ENCODE data around the gene PIRT. TPM values are rescaled to one million over a fixed set of nuclear protein-coding genes. Genes with fewer than 3 reads are reported as not detected.
"Not testable (repeated sequence)": the region's sequence is repeated elsewhere in the genome, so short reads cannot be mapped to it uniquely, and the experiment has no call there.

The PIRT gene
- polyA plus RNA-seq (2013, experiment 1 of 2): not detected
- not detected for polyA plus RNA-seq (2013, experiment 2 of 2)

- WGBS, 2 experiments (ENCODE audit: insufficient coverage in 2 of 2): 79 to 81% methylated on average over 8 of the region's 8 CpGs
- H3K4me3 ChIP-seq (ENCODE audit: extremely low read depth, insufficient read depth, low read length, poor library complexity, severe bottlenecking): no peak within 1 kb of the TSS
These were observed at the start of gene PIRT for GRCh38 chr17:10837921-10838320. Gene PIRT (minus strand): TSS chr17:10838087. CDS start chr17:10825645, 12,442 bp downstream.

GRCh38 chr17:10881959-10882358, 44.1 kb upstream of the PIRT start:
- no peak overlapping the region for H3K27ac ChIP-seq (ENCODE audit: low read depth, low read length, severe bottlenecking)
- H3K36me3 ChIP-seq (ENCODE audit: control insufficient read depth, insufficient read depth, low read length): no peaks in the 10 kb centered on the region
- H3K4me1 ChIP-seq (ENCODE audit: control insufficient read depth, insufficient read depth, low read length, poor library complexity, severe bottlenecking): no peaks in the 10 kb centered on the region
- WGBS, 2 experiments (ENCODE audit: insufficient coverage in 2 of 2): 34 to 44% methylated on average over 4 of the region's 4 CpGs
- no peaks in the 10 kb centered on the region for H3K9me3 ChIP-seq (ENCODE audit: control insufficient read depth, low read length)
- no peak overlapping the region for H3K4me3 ChIP-seq (ENCODE audit: extremely low read depth, insufficient read depth, low read length, poor library complexity, severe bottlenecking)

More at GRCh38 chr17:10837921-10838320, at the start of gene PIRT:
- Histone ChIP-seq H3K4me1 (ENCODE audit: control insufficient read depth, insufficient read depth, low read length, poor library complexity, severe bottlenecking) (no peaks in the 10 kb centered on the region), H3K36me3 (ENCODE audit: control insufficient read depth, insufficient read depth, low read length) (no peaks in the 10 kb centered on the region), H3K9me3 (ENCODE audit: control insufficient read depth, low read length) (no peaks in the 10 kb centered on the region), H3K27ac (ENCODE audit: low read depth, low read length, severe bottlenecking) (no peak within 1 kb of the TSS)

- no peaks in the 10 kb centered on the region for H3K4me1 ChIP-seq (ENCODE audit: control insufficient read depth, insufficient read depth, low read length, poor library complexity, severe bottlenecking)
- WGBS, 2 experiments (ENCODE audit: insufficient coverage in 2 of 2): 28 to 34% methylated on average over 3 to 5 of the region's 9 CpGs
- no peak overlapping the region for H3K4me3 ChIP-seq (ENCODE audit: extremely low read depth, insufficient read depth, low read length, poor library complexity, severe bottlenecking)
- H3K27ac ChIP-seq (ENCODE audit: low read depth, low read length, severe bottlenecking): no peak overlapping the region
- H3K36me3 ChIP-seq (ENCODE audit: control insufficient read depth, insufficient read depth, low read length): no peaks in the 10 kb centered on the region
- no peaks in the 10 kb centered on the region for H3K9me3 ChIP-seq (ENCODE audit: control insufficient read depth, low read length)
These were observed 41.4 kb upstream of the PIRT start for GRCh38 chr17:10879190-10879836.

GRCh38 chr17:10875984-10876555, 38.2 kb upstream of the PIRT start:
- Histone ChIP-seq H3K36me3 (ENCODE audit: control insufficient read depth, insufficient read depth, low read length) (no peaks in the 10 kb centered on the region), H3K4me3 (ENCODE audit: extremely low read depth, insufficient read depth, low read length, poor library complexity, severe bottlenecking) (no peak overlapping the region), H3K9me3 (ENCODE audit: control insufficient read depth, low read length) (no peaks in the 10 kb centered on the region), H3K27ac (ENCODE audit: low read depth, low read length, severe bottlenecking) (no peak overlapping the region), H3K4me1 (ENCODE audit: control insufficient read depth, insufficient read depth, low read length, poor library complexity, severe bottlenecking) (no peaks in the 10 kb centered on the region)
- 0 to 7% methylated on average over 5 to 7 of the region's 7 CpGs for WGBS, 2 experiments (ENCODE audit: insufficient coverage in 2 of 2)

GRCh38 chr17:10875430-10875851, 37.6 kb upstream of the PIRT start:
- H3K9me3 ChIP-seq (ENCODE audit: control insufficient read depth, low read length): no peaks in the 10 kb centered on the region
- 14 to 40% methylated on average over 6 to 7 of the region's 9 CpGs for WGBS, 2 experiments (ENCODE audit: insufficient coverage in 2 of 2)
- H3K4me1 ChIP-seq (ENCODE audit: control insufficient read depth, insufficient read depth, low read length, poor library complexity, severe bottlenecking): no peaks in the 10 kb centered on the region
- H3K27ac ChIP-seq (ENCODE audit: low read depth, low read length, severe bottlenecking): no peak overlapping the region
- no peak overlapping the region for H3K4me3 ChIP-seq (ENCODE audit: extremely low read depth, insufficient read depth, low read length, poor library complexity, severe bottlenecking)
- no peaks in the 10 kb centered on the region for H3K36me3 ChIP-seq (ENCODE audit: control insufficient read depth, insufficient read depth, low read length)

- no peaks in the 10 kb centered on the region for H3K4me1 ChIP-seq (ENCODE audit: control insufficient read depth, insufficient read depth, low read length, poor library complexity, severe bottlenecking)
- H3K4me3 ChIP-seq (ENCODE audit: extremely low read depth, insufficient read depth, low read length, poor library complexity, severe bottlenecking): no peak overlapping the region
- H3K27ac ChIP-seq (ENCODE audit: low read depth, low read length, severe bottlenecking): no peak overlapping the region
- no peaks in the 10 kb centered on the region for H3K36me3 ChIP-seq (ENCODE audit: control insufficient read depth, insufficient read depth, low read length)
- 73 to 75% methylated on average over 4 of the region's 5 CpGs for WGBS, 2 experiments (ENCODE audit: insufficient coverage in 2 of 2)
- no peaks in the 10 kb centered on the region for H3K9me3 ChIP-seq (ENCODE audit: control insufficient read depth, low read length)
These were observed 34.0 kb upstream of the PIRT start for GRCh38 chr17:10871914-10872313.

GRCh38 chr17:10870336-10871050, 32.6 kb upstream of the PIRT start:
- H3K27ac ChIP-seq (ENCODE audit: low read depth, low read length, severe bottlenecking): no peak overlapping the region
- WGBS, 2 experiments (ENCODE audit: insufficient coverage in 2 of 2): 83 to 87% methylated on average over 7 to 8 of the region's 8 CpGs
- H3K36me3 ChIP-seq (ENCODE audit: control insufficient read depth, insufficient read depth, low read length): no peaks in the 10 kb centered on the region

GRCh38 chr17:10868744-10869143, 30.9 kb upstream of the PIRT start:
- H3K4me3 ChIP-seq (ENCODE audit: extremely low read depth, insufficient read depth, low read length, poor library complexity, severe bottlenecking); H3K36me3 ChIP-seq (ENCODE audit: control insufficient read depth, insufficient read depth, low read length); H3K27ac ChIP-seq (ENCODE audit: low read depth, low read length, severe bottlenecking); H3K4me1 ChIP-seq (ENCODE audit: control insufficient read depth, insufficient read depth, low read length, poor library complexity, severe bottlenecking); H3K9me3 ChIP-seq (ENCODE audit: control insufficient read depth, low read length): not testable (repeated sequence)
- 100% methylated on average over 1 of the region's 2 CpGs; no CpG with 5 or more reads in 1 of the 2 experiments for WGBS, 2 experiments (ENCODE audit: insufficient coverage in 2 of 2)

More at GRCh38 chr17:10870336-10871050, 32.6 kb upstream of the PIRT start:
- H3K4me3 ChIP-seq (ENCODE audit: extremely low read depth, insufficient read depth, low read length, poor library complexity, severe bottlenecking): no peak overlapping the region
- H3K4me1 ChIP-seq (ENCODE audit: control insufficient read depth, insufficient read depth, low read length, poor library complexity, severe bottlenecking): no peaks in the 10 kb centered on the region
- no peaks in the 10 kb centered on the region for H3K9me3 ChIP-seq (ENCODE audit: control insufficient read depth, low read length)

GRCh38 chr17:10859051-10859450, 21.2 kb upstream of the PIRT start:
- Histone ChIP-seq H3K27ac (ENCODE audit: low read depth, low read length, severe bottlenecking) (no peak overlapping the region), H3K36me3 (ENCODE audit: control insufficient read depth, insufficient read depth, low read length) (no peaks in the 10 kb centered on the region), H3K4me3 (ENCODE audit: extremely low read depth, insufficient read depth, low read length, poor library complexity, severe bottlenecking) (no peak overlapping the region), H3K9me3 (ENCODE audit: control insufficient read depth, low read length) (no peaks in the 10 kb centered on the region), H3K4me1 (ENCODE audit: control insufficient read depth, insufficient read depth, low read length, poor library complexity, severe bottlenecking) (no peaks in the 10 kb centered on the region)
- 78 to 88% methylated on average over 1 to 2 of the region's 3 CpGs for WGBS, 2 experiments (ENCODE audit: insufficient coverage in 2 of 2)

- no peaks in the 10 kb centered on the region for H3K36me3 ChIP-seq (ENCODE audit: control insufficient read depth, insufficient read depth, low read length)
- H3K4me1 ChIP-seq (ENCODE audit: control insufficient read depth, insufficient read depth, low read length, poor library complexity, severe bottlenecking): no peaks in the 10 kb centered on the region
- H3K9me3 ChIP-seq (ENCODE audit: control insufficient read depth, low read length): no peaks in the 10 kb centered on the region
- no peak overlapping the region for H3K27ac ChIP-seq (ENCODE audit: low read depth, low read length, severe bottlenecking)
- no peak overlapping the region for H3K4me3 ChIP-seq (ENCODE audit: extremely low read depth, insufficient read depth, low read length, poor library complexity, severe bottlenecking)
- 90% methylated on average over 2 of the region's 4 CpGs; no CpG with 5 or more reads in 1 of the 2 experiments for WGBS, 2 experiments (ENCODE audit: insufficient coverage in 2 of 2)
These were observed 20.1 kb upstream of the PIRT start for GRCh38 chr17:10857976-10858375.

Measured in mesodermal cell (in vitro differentiated cells).